Lung microvascular endothelial cell (primary cell): ENCODE results near the gene CDYL2. TPM values are rescaled to one million over a fixed set of nuclear protein-coding genes. Genes with fewer than 3 reads are reported as not detected.
"Not testable (repeated sequence)": the region's sequence is repeated elsewhere in the genome, so short reads cannot be mapped to it uniquely, and the experiment has no call there.

Experiments
- DNase-seq, 2 donors: peaks; one replicate each; pipeline versions ENCODE4 v3.0.0 to v3.0.0-alpha.2; 2010; ENCODE audit warnings: low read depth in 2 of 2
- total RNA-seq: library from RNA; depleted of rRNA; stranded (reverse); fragments of >200 nt; gene quantifications from 2 replicates; pipeline ENCODE4 v1.2.1, GENCODE V29; 2014

CDYL2 gene, protein sequence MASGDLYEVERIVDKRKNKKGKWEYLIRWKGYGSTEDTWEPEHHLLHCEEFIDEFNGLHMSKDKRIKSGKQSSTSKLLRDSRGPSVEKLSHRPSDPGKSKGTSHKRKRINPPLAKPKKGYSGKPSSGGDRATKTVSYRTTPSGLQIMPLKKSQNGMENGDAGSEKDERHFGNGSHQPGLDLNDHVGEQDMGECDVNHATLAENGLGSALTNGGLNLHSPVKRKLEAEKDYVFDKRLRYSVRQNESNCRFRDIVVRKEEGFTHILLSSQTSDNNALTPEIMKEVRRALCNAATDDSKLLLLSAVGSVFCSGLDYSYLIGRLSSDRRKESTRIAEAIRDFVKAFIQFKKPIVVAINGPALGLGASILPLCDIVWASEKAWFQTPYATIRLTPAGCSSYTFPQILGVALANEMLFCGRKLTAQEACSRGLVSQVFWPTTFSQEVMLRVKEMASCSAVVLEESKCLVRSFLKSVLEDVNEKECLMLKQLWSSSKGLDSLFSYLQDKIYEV
- total RNA-seq, result 20.3 and 29.0 TPM in 2 replicates

DNA sequence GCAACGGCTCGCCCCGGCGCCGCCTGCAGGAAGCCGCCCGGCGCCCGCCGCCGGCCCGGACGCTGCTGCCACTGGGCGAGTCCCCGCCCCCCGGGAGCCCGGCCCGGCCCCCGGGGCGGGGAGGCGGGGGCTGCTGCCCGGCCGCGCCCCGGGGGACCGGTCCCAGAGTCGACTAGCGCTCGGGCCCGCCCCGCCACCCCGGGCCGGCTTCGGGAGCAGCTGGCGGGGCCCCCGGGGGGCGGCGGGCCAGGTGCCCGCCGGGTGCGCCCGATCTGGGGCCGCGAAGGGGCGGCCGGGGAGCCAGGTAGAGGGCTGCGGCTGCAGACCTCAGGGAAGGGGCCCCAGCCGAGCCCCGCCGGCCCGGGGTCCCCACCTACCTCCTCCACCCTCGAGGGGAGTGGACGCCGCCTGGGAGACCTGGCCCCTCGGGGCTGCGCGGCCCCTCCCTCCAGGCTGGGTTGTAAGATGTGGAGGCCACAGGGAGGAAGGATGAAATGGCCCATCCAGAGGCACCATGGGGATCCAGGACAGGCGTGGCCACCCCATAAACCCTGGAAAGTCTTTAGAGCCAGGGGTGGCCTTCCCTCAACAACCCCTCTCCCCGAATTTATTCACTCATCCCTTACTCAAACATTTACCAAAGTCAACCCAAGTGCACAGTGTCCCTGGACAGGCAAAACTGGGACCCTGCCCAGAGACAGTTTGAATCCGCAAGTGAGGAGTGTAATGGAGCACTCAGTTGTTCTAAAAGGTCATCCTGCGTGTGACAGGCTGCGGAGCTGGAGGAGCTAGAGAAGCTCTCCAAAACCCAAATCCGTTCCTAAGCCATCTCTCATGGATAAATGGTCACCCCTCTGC is at the start of gene CDYL2:
Gene CDYL2, minus strand, starts transcription at position 73 of the 858 bp plus-strand sequence. CDS start 425 bp downstream, outside the sequence.
- peak; percentile 5 to 57 for DNase-seq

DNA sequence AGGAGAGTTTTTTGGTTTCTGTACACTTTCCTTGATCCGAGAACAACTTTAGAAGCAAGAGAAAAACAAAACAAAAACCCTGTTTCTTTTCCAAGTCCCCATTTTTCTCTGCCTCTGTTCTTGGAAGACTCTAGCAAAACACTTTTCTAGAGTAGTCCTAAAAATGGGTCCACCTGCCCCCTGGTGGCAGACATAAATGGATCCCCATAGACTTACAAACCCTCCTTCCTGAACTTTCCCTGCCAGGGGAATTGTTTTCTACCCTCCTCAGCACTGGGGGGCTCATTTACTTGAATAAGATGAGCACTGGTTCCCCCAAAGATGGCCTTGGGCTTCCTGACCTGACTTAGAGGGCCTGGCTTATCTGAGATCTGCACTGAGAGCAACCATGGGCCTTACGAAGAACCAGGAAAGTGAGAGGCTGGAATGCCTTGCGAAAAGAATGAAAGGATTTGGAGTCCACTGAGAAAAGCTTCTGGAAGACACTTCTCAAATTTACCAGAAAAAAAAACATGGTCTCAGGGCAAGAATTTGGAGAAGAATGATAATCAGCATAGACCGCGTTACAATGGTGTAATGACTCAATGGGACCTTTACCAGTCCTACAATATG is 48.0 kb upstream of the CDYL2 start:
- DNase-seq, result peak; percentile 55 to 69

DNA sequence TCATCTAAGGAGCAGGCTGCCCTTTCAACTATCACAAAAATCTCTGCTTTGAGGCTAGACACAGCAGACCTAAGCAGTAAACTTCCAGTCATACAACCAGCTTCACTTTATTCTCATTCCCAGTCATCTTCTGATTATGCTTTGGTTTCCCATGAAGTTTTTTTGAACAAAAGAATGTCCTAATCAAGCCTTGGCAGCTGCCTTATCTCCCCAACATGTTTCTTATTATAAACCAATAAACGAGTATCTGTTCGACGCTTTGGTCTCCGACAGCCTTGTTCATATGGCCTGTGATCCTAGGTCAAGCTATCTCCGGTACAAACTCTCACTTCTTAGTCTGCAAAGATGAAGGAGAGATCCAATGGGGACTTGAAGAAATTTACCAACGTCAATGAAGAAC is 47.4 kb upstream of the CDYL2 start:
- DNase-seq, result no peak

DNA sequence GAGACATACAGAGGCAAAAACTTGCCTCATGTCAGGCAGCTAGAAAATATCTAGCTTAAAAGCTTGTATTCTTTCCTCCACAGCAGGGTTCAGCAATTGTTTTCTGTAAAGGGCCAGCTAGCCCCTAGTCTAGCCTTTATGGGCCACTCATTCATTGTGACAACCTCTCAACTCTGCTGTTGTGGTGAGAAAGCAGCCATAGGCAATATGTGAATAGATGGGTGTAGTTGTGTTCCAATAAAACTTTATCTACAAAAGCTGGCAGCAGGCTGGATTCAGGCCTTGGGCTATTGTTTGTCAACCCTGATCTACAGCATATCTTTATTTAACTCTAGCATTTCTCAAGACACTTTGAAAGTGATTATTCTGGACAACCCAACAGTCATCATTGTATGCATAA is 46.4 kb upstream of the CDYL2 start:
- DNase-seq, result no peak

DNA sequence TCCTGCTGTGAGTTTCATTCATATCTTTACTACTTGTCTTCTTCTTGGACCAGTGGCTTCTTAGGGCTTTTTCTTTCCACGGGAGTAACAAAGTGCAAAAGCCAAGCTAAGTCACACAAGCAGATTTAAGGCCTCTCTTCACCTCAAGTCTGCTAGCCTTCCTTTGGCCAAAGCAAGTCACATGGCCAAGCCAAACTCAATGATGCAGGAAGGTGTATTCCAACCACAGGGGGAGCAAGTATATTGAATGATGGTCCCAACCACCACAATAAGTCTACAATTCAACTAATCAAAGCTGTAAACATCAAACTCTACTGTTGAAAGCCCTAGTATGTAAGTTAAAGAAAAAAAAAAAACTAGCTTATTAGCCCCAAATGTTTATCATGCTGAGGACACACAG is 44.5 kb upstream of the CDYL2 start:
- DNase-seq, result no peak

DNA sequence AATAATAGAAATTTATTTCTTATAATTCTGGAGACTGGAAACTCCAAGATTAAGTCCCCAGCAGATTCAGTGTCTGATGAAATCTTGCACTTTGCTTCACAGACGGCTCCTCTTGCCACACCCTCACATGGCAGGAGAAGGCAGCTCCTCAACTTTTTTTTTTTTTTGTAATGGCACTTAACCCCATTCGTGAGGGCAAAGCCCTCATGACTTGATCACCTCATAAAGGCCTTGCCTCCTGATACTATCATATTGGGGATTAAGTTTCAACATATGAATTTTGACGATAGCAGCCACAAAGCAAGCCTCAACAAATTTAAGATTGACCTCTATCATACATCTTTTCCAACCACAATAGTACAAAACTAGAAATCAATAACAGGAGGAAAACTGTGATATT is 42.3 kb upstream of the CDYL2 start:
- no peak for DNase-seq

DNA sequence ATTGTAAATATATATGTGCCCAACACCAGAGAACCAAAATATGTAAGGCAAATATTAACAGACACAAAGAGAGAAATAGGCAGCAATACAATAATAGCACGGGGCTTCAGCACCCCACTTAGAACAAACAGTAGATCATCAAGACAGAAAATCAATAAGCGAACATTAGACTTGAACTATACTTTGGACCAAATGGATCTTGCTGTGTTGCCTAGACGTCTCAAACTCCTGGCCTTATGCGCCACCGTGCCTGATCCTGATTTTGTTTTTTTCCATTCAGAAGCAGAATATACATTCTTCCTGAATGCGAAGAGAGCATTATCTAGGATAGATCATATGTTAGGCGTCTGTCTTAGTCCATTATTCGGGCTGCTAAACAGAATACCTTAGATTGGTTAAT is 41.9 kb upstream of the CDYL2 start:
- DNase-seq, result no peak

DNA sequence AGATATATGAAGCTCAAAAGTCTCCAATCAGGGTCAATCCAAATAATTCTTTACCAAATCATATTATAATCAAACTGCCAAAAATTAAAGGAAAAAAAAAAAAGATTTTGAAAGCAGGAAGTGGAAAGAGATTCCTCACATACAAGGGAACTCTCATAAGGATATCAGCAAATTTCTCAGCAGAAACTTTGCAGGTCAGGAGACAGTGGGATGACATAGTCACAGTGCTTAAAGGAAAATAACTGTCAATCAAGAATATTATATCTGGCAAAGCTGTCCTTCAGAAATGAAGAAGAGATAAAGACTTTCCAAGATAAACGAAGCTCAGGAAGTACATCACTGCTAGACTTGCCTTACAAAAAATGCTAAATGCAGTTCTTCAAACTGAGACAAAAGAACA is 40.0 kb upstream of the CDYL2 start:
- DNase-seq, result no peak

DNA sequence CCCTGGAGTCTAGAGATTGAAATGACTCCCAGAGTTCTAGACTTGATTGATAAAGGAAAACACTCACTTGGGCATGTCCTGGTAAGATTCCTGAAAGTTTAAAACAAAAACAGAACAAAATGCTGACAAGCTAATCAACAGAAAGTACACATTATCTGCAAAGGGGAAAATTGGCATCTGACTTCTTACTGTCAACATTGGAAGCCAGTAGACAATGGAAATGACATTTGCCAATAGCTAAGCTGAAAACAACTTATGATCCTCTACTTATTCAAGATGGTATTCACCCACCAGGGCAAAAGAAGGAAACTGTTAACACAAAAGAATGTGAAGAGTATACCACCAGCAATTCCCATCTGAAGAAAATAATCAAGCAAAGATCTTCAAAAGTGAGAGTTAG is 36.8 kb upstream of the CDYL2 start:
- no peak for DNase-seq

DNA sequence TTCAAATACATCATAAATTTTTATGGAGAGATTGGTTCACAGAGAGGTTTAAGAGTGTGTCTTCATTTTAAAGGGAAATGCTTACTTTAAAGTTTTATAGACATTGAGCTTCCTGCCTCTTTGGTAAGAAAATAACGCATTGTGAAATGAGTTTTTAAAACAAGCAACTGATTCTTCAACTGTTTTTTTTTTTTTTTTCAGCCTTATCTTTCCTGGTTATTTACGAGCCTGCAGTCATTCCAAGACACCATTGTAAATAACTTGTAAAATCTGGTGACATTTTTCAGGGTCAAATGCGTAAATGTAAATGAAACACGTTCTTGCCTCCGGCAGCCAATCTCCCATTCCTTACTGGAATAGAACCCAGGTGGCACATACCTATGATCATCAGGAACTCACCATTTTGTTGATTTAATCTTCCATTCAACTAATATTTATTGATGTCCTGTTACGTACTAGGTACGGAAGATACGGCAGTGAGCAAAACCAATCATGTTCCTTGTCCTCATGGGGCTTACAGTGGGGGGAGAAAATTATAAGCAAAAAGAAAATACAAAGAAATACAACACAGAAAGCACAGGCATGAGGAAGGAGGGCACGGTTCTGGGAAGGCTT is 33.2 kb upstream of the CDYL2 start:
- DNase-seq, result no peak

DNA sequence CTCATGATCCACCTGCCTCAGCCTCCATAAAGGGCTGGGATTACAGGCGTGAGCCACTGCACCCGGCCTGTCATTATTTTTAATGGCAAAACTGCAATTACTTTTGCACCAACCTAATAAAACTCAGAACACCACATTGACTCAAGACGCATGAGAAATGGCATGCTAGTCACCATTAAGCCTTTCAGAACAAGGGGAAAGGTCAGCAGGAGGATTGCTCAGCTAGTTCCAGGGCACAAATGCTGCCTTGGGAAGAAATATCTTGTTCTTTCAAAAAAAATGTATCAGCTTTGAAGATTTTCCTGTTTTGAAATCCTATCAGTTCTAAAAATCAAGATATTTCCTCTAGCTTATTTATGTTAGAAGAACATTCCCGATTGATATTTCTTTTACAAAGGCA is 32.4 kb upstream of the CDYL2 start:
- DNase-seq, result no peak

DNA sequence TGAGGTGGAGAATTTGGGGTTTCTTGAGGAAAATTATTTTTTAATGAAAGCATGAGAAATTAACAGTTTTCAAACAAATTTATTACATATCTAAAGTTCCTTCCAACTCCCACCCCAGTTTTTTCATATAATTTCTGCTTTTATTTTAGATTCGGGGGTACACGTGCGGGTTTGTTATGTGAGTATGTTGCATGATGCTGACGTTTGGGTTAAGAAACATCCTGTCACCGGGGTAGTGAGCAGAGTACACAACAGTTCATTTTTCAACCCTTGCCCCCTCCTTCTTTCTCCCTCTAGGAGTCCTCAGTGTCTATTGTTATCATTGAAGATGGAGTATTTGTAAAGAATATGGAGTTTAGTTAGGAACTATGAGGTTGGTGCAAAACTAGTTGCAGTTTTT is 31.8 kb upstream of the CDYL2 start:
- DNase-seq, result no peak

DNA sequence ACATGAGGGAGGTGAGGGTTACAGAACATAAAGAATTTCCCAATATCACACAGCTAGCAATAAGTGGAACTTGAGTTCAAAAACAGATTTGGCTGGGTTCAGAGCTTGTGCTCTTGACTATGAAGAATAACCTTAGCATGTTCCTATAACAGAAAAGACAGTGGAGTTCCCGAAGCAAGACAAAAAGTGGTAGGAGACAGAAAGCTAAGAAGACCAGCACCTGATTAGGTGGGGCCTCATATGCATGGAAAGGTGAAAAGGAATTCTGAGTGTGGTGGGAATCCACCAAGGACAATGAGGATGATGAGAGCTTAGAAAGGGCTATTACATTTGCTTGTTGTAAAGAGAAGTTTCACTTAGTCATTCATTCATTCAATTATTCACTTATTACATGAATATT is 26.6 kb upstream of the CDYL2 start:
- no peak for DNase-seq

DNA sequence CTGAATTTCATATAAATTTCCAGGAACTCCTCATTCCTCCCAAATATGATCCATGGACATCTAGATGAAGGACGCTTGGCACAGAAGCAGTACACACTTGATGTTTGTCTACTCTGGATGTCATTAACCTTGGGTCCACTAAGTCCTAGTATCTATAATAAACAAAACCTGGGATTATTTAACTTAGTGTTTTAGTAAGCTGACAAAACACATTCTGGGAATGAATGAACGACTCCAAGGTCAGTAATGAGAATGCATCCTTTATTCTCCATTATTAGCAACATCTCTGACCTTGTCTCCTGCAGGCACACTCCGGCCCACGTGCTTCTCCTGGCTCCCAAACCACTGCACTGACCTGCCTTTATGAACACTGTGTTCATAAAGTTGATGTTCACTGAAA is 24.1 kb upstream of the CDYL2 start:
- no peak for DNase-seq

DNA sequence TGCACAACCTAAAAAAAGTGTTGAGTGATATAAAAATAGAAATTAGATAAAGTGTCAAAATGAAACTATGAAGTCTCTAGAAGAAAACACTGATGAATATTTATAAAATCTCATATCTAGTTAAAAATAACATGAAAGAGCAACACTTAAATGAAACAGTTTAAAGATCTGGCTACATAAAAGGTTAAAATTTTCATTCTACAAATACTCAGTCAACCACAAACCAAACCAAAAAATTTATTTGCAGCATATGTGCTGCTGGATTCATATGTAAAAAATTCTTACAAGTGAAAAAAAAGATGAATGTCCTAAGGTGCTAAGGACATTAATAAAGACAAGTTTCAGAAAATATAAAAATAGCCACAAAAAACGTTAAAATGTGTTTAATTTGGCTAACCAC is 22.6 kb upstream of the CDYL2 start:
- no peak for DNase-seq

DNA sequence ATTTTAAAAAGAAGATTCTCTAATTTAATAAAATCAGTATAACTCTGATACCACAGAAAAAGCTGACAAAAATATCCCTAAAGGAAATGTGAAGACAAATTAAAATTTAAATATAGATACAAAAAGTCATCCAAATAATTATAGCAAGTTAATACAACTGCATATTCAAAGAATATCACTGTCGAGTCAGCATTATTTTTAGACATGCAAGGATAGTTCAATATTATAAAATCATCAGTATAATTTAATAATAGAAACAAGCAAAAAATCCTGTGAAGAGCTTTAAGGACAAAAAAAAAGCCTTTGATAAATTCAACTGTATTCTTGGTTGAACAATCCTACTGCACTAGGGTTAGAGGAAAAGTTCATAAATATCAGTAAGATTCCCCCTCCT is 21.0 kb upstream of the CDYL2 start:
- no peak for DNase-seq

DNA sequence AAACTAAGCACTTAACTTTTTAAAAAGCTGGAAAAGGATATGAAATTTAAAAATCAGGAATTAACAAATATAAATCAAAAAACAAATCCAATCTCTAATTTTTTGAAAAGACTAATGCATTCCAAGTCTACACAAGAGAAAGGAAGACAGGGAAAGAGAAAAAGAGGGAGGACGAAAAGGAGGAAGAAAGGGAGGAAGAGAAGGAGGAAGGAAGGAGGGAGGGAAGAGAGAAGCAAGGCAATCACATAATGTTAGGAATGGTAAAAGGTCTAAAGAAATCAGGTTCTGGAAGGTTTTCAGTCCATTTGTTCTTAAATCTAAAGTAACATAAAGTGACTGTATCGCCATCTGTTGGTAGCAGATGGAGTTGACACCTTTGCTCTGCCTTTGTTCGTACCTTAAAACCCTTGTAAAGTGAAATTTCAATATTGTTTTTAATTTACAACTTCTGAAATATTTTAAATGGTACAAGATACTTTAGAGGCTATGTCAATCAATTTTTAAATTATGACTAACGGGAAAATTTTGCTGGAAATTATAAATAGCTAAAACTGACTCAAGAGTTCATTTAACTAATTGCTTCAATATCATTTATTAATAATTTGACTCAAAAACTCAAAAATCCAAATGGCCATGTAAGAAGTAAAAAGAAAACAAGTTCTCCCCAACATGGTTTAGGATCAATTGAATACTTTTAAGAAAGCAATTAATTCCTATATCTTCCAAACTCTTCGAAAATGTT is 20.4 kb upstream of the CDYL2 start:
- peak; percentile 83 to 85 for DNase-seq

DNA sequence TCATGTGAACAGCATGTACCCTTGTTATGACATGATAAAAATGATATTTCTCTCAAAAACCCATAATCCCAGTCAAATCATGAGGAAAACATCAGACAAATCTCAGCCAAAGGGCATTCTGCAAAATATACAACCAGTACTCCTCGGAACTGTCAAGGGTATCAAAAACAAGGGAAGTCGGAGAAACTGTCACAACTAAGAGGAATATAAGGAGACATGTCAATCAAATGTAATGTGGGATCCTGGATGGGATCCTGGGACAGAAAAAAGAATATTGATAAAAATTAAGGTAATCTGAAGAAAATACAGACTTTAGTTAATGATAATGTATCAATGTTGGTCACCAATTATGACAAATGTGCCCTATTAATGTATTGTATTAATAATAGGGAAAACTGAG is 15.6 kb upstream of the CDYL2 start:
- no peak for DNase-seq

DNA sequence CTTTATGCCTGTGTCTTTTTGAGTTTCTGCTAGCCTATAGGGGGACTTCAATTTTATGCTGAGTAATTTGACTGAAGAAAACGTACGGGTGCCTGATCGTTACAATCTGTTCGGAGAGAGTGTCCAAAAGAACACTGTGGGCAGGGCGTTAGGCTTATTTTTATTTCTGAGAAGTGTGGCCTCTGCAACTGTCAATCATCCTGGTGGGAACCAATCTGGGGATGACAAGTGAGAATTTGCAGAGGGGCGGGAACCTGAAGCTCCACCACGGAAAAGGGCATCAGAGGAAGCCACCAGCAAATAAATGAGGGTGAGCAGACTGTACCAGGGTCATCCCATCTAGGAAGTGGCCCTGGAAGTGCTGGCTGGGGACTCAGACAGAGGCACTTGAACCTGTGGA is 12.0 kb upstream of the CDYL2 start:
- no peak for DNase-seq

DNA sequence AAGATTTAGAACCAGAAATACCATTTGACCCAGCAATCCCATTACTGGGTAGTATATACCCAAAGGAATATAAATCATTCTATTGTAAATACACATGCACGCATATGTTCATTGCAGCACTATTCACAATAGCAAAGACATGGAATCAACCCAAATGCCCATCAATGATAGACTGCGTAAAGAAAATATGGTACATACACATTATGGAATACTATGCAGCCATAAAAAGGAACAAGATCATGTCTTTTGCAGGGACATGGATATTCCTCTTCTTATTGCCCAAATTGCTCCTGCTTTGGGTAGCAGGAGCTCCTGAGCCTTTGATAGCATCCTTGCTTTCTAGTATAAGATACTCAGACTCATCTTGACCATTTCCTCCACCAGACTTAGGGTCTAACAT is 10.9 kb upstream of the CDYL2 start:
- DNase-seq, result not testable (repeated sequence)

DNA sequence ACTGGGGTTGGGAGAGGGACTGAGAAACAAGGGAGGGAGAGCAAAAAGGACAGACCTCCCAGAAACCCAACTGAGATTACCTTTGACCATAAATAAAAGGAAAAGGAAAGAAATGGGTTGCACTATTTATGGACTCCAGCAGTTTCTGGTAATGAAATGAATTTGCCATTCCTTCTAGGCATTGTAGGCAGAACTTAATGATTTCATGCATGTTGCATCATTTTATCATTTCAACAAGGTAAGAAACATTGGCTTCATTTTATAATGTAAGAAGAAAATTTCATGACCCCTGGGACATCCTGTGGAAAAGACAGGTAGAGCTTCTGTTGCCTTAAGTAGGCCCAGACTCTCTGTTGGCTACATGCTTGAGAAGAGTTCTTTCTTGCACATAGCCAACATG is 8.2 kb upstream of the CDYL2 start:
- DNase-seq, result no peak
